Heart left ventricle (tissue), 16 donors: ENCODE measurements around the gene ALDH4A1. TPM values are rescaled to one million over a fixed set of nuclear protein-coding genes. Genes with fewer than 3 reads are reported as not detected.

Experiments
- ATAC-seq, 4 donors: fragments of 200-7000 bp; cut with Tn5 transposase; one replicate each; pipeline ENCODE4 v1.9.1; 2020 to 2022; ENCODE audit warnings: moderate library complexity in 4 of 4, mild to moderate bottlenecking in 3 of 4, moderate number of reproducible peaks in 1 of 4
- DNase-seq, 5 donors: peaks; one replicate each; pipeline ENCODE4 v3.0.0-alpha.2; 2020
- H3K27ac ChIP-seq, 12 donors: fragments of 200-600 bp; sonication (generic) in 4 of 12; one replicate each; pipeline versions ENCODE4 v1.5.0 to v1.8.0; 2016 to 2022; ENCODE audit warnings: mild to moderate bottlenecking in 2 of 12
- H3K27me3 ChIP-seq, 9 donors: fragments of 200-600 bp; sonication (generic) in 2 of 9; one replicate each; pipeline versions ENCODE4 v1.5.1 to v1.8.0; 2016 to 2022; ENCODE audit warnings: mild to moderate bottlenecking in 3 of 9
- H3K36me3 ChIP-seq, 9 donors: fragments of 200-600 bp; sonication (generic) in 2 of 9; one replicate each; pipeline versions ENCODE4 v1.5.0 to v1.8.0; 2018 to 2022; ENCODE audit warnings: mild to moderate bottlenecking in 2 of 9
- H3K4me1 ChIP-seq, 12 donors: fragments of 200-600 bp; sonication (generic) in 4 of 12; one replicate each; pipeline versions ENCODE4 v1.5.0 to v1.8.0; 2016 to 2022; ENCODE audit warnings: mild to moderate bottlenecking in 3 of 12
- H3K4me3 ChIP-seq, 12 donors: fragments of 200-600 bp; sonication (generic) in 4 of 12; one replicate each; pipeline versions ENCODE4 v1.5.0 to v1.8.0; 2017 to 2022; ENCODE audit warnings: mild to moderate bottlenecking in 9 of 12, moderate library complexity in 4 of 12
- H3K9me3 ChIP-seq, 12 donors: fragments of 200-600 bp; sonication (generic) in 4 of 12; one replicate each; pipeline versions ENCODE4 v1.5.0 to v1.8.0; 2016 to 2022; ENCODE audit warnings: mild to moderate bottlenecking in 1 of 12
- CTCF ChIP-seq, 12 donors: fragments of 200-600 bp; sonication (generic) in 4 of 12; IDR thresholded peaks; one replicate each; pipeline versions ENCODE4 v1.5.0 to v1.8.0; 2018 to 2022; ENCODE audit warnings: antibody characterized with exemption in 12 of 12, mild to moderate bottlenecking in 5 of 12
- POLR2A ChIP-seq, 2 donors: fragments of 450-650 bp; IDR thresholded peaks; one replicate each; pipeline ENCODE4 v1.6.1; 2017; ENCODE audit warnings: antibody characterized with exemption in 2 of 2, mild to moderate bottlenecking in 2 of 2, moderate library complexity in 2 of 2
- WGBS, 4 donors: extraction: QIAGEN DNeasy Blood & Tissue Kit in 2 of 4; methylation state at CpG; one replicate each; pipeline versions ENCODE4 v1.1.5 to v1.1.7; 2013 to 2018; 5-methylcytosine and 5-hydroxymethylcytosine counted together
- intact Hi-C, 10 donors: fragments of 100-400 bp; cut with DNase I; formaldehyde crosslinking; loops; one replicate each; pipeline versions ENCODE4 v1.11.1 to v1.14.2; 2022
- polyA plus RNA-seq, 2 donors: library from polyadenylated mRNA; stranded (reverse); fragments of 200-250 nt; gene quantifications; one replicate each; pipeline ENCODE4 v1.2.3, GENCODE V29; 2013
- total RNA-seq, 9 donors: library from RNA; depleted of rRNA in 2 of 9; stranded (reverse); fragments of >200 nt in 2 of 9; fragmentation: NEBNext Ultra II Directional in 3 of 9; extraction: Animal tissue kit (Norgen Biotek cat#: 25700) in 3 of 9; gene quantifications; one replicate each; pipeline versions ENCODE4 v1.1.0 to v1.2.4, GENCODE V29; 2016 to 2023
- donor health status: ischemic (EF 13 %, LVEDD 7.1; RV severe dilation, severe dysfunction).
- donor health status: healthy with polysubstance abuse.
- donor health status: DM: no; HTN: yes; CAD: no.
- donor health status: DM: no; HTN: no; CAD: no.
- donor health status: ischemic (EF 25% LVEDD 6.9; RV normal size, moderate dysfunction).
- donor health status: ischemic (EF 25% LVEDD 5.7; RV mildly dilated, moderate dysfunction).
- donor health status: healthy.
- donor health status: DM: yes; HTN: yes; CAD: no.
- donor health status: ischemic (EF 35%, LVEDD 5.7; RV mildly dilated, moderate dysfunction).
- donor health status: nonischemic (EF 11% LVEDD 7.7; RV severe dilation, severe dysfunction).
- donor health status: DM: yes; HTN: yes; CAD: no.
- donor health status: PGD.
- donor health status: ischemic (EF 29% LVEDD 5.4; RV normal size, mild dysfunction).
- donor health status: nonischemic (EF 23%, LVEDD 6.1; RV moderate dilation, normal function).

Gene ALDH4A1
- total and polyA plus RNA-seq, 11 donors = 20.8 to 57.6 (median 30.6) TPM

- DNase-seq (no peak), ATAC-seq (no peak)
- Histone ChIP-seq H3K27ac (no peak within 1 kb of the TSS), H3K4me1 (no peaks in the 10 kb centered on the region), H3K36me3 (no peaks in the 10 kb centered on the region), H3K4me3 (no peak within 1 kb of the TSS), H3K9me3 (no peaks in the 10 kb centered on the region), H3K27me3 (peaks cover 0 to 6% (median 0%) of the 10 kb centered on the region in 9 donors)
- intact Hi-C loops = no loop called here
- TF ChIP-seq CTCF (IDR thresholded peaks at IDR 0.05) = no peak
- TF ChIP-seq POLR2A (IDR thresholded peaks at IDR 0.05) = no peak
- 56 to 69% (median 64%) methylated on average over 4 of the region's 4 CpGs for WGBS, 4 donors
Observed at GRCh38 chr1:18859560-18859959, 42.8 kb downstream of the ALDH4A1 start, which contains the start of gene TAS1R2. TSS of gene TAS1R2 (minus strand) at chr1:18859660. CDS start at chr1:18859660, 0 bp downstream.

- Histone ChIP-seq H3K4me1 (no peaks in the 10 kb centered on the region), H3K36me3 (no peaks in the 10 kb centered on the region), H3K27me3 (peaks cover 0 to 20% (median 0%) of the 10 kb centered on the region in 9 donors), H3K27ac (no peak overlapping the region), H3K9me3 (no peaks in the 10 kb centered on the region), H3K4me3 (no peak overlapping the region)
- WGBS, 4 donors = 89 to 91% (median 90%) methylated on average over 7 of the region's 7 CpGs
- intact Hi-C loops = no loop called here
- TF ChIP-seq POLR2A (IDR thresholded peaks at IDR 0.05) (no peak), CTCF (IDR thresholded peaks at IDR 0.05) (no peak)
- ATAC-seq = no peak
- no peak for DNase-seq
Observed at GRCh38 chr1:18858070-18858688, 44.2 kb downstream of the ALDH4A1 start.

GRCh38 chr1:18856435-18856834 lies 45.9 kb downstream of the ALDH4A1 start:
- DNase-seq (no peak), ATAC-seq (no peak)
- Histone ChIP-seq H3K27me3 (peaks cover 0 to 29% (median 0%) of the 10 kb centered on the region in 9 donors), H3K27ac (no peak overlapping the region), H3K4me1 (no peaks in the 10 kb centered on the region), H3K36me3 (no peaks in the 10 kb centered on the region), H3K9me3 (no peaks in the 10 kb centered on the region), H3K4me3 (no peak overlapping the region)
- TF ChIP-seq CTCF (IDR thresholded peaks at IDR 0.05) (no peak), POLR2A (IDR thresholded peaks at IDR 0.05) (no peak)
- intact Hi-C loops = no loop called here
- WGBS, 4 donors = 90 to 93% (median 92%) methylated on average over 1 of the region's 1 CpG

- Histone ChIP-seq H3K9me3 (no peaks in the 10 kb centered on the region), H3K4me1 (no peaks in the 10 kb centered on the region), H3K36me3 (no peaks in the 10 kb centered on the region), H3K27ac (no peak overlapping the region), H3K4me3 (no peak overlapping the region), H3K27me3 (peaks cover 0 to 29% (median 0%) of the 10 kb centered on the region in 9 donors)
- 56 to 75% (median 65%) methylated on average over 6 of the region's 6 CpGs for WGBS, 4 donors
- intact Hi-C loops = no loop called here
- TF ChIP-seq POLR2A (IDR thresholded peaks at IDR 0.05) (no peak), CTCF (IDR thresholded peaks at IDR 0.05) (no peak)
- no peak for DNase-seq
- ATAC-seq = no peak
Observed at GRCh38 chr1:18855573-18855972, 46.8 kb downstream of the ALDH4A1 start.
